ENCODE results near the gene AGRN.

The AGRN gene

DNA sequence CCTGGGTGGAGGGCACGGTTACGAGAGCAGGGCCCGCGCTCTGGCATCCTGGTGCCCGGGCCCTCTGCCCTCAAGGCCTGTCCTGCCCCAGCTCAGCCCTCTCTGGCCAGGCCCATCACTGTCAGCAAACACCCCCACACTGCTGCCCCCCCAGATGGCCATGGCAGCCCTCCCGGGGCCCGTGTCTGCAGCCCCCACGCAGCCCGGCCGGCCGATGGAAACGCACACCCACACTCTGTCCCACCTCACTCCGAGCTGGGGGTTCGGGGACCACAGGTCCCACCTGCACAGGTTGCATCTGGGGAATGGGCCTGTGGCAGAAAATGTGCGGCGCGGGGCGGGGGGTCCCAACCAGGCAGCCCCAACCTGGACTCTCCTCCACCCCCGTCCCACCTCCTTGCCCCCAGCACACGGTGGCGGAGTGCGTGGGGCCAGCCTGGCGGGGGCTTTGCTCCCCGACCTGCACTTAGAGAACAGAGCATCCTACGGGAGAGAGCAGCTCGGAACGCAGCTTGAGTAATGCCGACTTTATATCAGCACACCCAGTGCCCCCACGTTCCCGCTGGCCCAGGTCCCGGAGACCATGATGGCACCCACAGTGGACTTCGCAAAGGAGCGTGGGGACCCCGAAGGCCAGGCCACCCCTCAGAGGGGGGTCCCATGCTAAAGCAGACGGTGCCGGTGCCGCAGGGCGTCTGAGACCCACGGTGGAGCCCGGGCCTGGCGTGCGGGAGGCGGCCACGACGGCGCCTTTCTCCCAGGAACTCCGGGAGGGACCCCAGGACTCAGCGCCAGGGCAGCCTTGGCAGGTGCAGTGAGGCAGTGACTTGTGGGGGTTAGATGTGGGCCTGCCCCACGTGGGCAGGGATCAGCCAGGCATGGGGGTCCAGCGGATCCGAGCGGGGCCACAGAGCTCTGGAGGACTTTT lies 61.7 kb downstream of the AGRN start:
- DNase-seq (ENCODE audit: low spot score): no peak

DNA sequence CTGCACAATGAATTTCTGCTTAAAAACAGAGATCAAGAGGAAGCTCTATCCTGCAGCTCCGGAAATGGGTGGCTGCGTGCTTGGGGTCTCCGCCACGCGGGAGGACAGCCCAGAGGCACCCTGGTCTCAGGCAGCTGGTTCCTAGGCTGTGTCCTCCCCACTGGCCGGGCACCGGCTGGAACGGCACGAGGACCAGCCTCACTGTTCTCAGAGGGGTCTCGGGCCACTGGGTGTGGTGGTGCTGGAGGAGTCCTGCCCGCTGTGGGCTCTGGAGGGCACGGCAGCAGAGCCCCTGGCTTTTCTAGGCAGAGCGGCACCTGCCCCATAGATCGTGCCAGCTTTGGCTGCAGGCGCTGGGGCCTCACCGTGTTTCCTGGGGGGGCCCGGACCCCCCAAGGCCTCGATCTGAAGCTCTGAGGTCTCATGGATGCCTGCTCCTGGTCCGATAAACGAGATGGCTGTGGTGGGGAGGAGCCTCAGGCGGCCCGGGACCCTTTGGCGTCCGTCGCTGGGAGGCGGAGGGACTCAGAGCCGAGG lies 62.4 kb downstream of the AGRN start:
- DNase-seq (ENCODE audit: low spot score): no peak

GRCh38 chr1:1082776-1083415 lies 63.0 kb downstream of the AGRN start:
- no peak for DNase-seq (ENCODE audit: low spot score)

- DNase-seq (ENCODE audit: low spot score): no peak
Measured at GRCh38 chr1:1083416-1084371, 63.8 kb downstream of the AGRN start.

DNA sequence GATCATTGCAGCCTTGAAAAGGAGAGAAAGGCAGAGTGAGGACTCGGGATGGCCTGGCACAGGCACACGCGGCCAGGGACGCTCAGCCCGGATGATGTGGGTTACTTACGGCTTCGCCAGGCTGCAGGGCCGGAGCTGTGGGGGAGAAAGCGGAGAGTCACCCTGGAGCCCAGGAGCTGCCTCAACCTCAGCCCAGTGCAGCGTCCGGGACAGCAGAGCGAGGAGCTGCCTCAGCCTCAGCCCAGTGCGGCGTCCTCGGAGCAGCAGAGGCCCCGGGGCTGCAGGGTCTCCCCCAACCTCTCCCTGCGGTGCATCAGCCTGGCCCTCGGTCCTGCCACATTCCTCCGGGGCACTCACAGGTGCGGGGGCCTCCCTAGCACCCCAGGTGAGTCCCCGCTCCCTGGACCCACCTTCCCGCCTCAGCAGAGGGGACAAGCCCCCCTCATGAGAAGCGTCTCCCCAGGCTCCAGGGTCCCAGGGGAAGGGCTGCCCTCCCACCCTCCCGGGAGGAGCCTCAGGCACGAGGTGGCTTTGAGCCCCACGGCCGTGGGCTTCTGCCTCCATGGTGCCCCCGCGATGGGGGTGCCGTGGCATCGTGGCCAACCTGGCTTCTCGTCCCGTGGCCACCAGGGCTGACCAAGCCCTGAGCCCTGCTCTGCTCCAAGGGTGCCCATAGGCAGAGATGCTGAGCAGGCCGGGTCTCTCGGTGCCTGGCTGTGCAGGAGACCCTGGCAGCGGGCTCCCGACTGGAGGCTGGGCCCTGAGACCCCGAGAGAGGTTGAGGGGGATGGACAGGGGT lies 64.7 kb downstream of the AGRN start:
- no peak for DNase-seq (ENCODE audit: low spot score)

GRCh38 chr1:1085171-1085841 lies 65.4 kb downstream of the AGRN start:
- DNase-seq (ENCODE audit: low spot score): no peak

DNA sequence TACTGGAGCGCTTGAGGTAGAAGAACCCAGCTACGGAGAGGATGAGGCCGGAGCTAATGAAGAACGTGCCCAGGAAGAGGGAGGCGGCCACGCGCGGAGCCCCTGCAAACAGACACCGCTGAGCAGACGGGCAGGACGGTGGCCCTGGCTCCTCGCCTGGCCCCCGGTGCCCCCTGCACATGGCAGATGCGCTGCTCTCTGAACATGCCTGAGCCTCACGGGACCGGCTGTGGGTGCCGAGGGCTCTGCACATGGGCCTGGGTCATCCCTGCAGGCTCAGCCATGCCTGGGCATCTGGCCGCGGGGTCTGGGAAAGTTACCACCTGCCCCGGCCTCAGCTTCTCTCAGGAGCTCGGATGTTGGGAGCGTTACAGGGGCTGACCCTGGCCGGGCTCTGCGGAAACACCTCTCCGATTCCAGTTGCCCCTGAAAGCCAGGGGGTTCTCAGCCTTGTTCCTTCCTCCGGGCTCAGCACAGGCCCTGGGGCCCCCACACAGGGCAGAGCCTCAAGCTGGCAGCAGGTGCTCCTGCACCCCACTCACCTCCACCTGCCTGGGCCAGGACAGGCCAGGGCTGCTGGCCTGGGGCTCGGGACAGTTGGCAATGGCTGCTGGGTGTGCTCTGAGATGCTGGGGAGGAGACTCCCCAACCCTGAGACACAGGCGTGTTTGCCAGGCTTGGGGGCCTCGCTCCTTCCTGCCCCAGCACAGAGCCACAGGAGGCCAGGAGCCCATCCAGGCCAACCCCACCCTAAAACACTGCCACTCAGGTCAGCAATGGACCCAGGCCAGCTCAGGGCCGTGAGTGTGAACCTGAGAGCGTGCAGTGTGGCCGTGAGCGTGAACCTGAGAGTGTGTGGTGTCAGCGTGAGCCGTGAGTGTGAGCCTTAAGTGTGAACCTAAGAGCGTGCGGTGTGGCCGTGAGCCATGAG lies 66.3 kb downstream of the AGRN start:
- DNase-seq (ENCODE audit: low spot score): no peak

DNA sequence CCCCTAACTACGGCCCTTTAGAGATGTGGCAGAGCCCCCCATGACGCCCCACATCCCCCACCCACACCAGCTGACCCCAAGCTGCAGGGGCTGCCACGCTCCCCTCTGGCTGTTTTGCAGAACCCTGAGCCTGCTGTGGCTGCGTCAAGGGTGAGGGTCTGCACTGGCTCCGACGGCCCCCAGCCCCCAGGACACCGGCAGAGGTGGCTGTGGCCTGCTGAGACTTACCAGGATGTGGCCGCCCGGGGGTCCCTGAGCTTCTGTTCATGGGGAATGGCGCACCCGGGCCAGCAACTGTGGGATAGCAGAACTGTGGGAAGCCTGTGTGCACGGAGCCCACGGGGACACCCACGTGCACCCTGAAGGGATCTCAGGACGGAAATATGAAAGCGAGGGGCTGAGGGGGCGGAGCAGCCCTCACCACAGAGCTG lies 67.0 kb downstream of the AGRN start:
- DNase-seq (ENCODE audit: low spot score): no peak

DNA sequence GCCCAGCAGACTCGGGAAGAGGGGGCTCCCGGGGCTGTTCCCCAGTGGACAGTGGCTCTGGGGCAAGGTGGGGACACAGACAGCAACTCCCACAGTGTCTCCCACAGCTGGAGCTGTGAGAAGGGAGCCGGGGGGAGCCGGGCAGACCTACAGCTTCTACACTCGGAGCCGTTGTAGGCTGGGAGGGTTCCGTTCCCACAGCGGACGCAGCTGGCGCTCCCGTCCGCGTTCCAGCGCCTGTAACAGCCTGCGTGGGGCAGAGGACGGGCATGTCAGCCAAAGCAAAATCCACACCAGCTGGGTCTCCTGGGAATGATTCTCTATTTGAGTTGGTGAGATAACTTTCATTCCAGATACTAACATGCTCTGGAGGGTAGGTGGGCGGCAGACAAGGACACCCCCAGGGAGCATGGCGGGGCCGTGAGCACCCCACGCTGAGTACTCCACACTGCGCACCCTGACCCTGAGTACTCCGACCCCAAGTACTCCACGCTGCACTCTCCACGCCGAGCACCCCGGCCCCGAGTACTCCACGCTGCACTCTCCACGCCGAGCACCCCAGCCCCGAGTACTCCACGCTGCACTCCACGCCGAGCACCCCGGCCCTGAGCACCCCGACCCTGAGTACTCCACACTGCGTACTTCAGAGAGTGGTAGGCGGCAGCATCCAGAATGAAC lies 67.6 kb downstream of the AGRN start:
- no peak for DNase-seq (ENCODE audit: low spot score)

GRCh38 chr1:1088029-1088800 lies 68.3 kb downstream of the AGRN start:
- no peak for DNase-seq (ENCODE audit: low spot score)

- DNase-seq (ENCODE audit: low spot score): no peak
Measured at GRCh38 chr1:1088801-1089680, 69.1 kb downstream of the AGRN start.

DNA sequence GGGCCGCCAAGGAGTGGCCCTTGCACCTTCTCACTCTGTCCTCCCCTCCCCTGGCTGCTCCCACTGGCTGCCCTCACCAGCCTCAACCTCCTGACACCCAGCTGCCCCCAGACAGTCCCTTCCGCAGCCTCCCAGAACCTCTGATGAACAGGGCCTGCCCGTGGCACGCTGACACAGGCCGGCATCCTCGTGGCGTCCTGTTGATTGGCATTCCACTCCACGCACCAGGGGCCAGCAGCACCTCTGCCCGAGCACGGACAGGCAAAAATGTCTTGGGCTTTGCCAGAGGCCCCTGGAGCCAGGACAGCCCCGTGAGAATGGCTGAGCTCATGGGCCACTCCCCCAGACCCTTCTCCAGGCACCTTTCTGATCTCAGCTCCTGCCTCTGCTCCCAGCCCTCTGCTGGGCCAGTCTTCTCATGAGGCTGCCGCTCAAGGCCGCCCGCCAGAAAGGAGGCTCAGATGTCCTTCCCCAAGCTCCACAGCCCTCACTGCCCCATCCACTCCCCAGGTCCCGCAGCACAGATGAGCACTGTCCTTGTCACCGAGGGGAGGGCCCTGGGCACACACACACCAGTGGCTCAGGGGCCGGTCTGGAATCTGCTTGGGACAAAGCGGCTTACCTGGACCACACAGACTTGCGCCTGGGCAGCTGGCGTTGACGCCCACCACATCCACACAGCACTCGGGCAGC lies 70.0 kb downstream of the AGRN start:
- no peak for DNase-seq (ENCODE audit: low spot score)

DNA sequence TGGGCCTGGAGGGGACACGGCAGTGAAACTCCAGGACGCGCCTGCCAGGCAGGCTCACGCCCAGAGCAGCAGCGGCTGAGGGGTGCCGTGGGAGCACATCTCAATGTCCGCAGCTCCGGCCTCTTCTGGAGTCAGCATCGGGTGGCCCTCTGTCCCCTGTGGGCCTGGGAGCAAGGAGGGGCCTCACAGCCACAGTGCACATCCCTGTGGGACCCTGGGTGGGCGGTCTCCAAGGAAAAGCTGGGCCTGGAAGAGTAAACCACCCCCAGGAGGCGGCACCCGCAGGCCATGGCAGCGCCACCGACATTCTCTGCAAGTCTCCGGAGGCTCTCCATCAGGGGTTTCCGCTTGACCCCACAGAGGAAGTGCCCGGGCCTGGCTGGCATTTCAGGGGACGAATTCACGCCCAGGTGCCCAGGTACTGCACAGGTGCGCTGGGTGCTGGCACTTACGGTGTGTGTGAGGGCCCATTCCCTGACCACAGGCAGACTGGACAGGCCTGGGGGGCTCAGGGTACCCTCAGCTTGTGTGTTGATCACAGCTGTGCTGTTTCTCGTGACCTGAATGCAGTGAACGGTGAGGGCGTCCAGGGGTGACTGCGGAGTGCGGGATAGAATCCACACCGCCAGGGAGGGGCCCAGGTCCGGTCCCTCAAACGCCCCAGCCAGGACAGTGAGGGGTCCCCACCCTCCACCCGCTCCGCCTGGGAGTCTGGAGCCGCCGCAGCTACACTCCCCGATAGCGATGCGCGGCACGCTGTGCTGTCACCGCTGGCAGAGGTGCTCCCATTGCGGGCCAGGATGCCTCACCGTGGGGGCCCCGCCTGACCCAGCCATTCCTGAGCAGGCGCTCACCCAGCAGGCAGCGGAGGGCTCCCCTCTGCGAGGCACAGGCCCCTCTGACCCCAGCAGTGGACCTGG lies 70.8 kb downstream of the AGRN start:
- no peak for DNase-seq (ENCODE audit: low spot score)

- DNase-seq (ENCODE audit: low spot score): no peak
Measured at GRCh38 chr1:1091344-1092148, 71.6 kb downstream of the AGRN start.

Data from germinal center (tissue), 1 donor.